ENCODE data around the gene HIVEP3. TPM values are rescaled to one million over a fixed set of nuclear protein-coding genes. Genes with fewer than 3 reads are reported as not detected.
"Not testable (repeated sequence)": the region's sequence is repeated elsewhere in the genome, so short reads cannot be mapped to it uniquely, and the experiment has no call there.

Gene HIVEP3
- total RNA-seq (2.8 TPM), polyA plus RNA-seq (3.1 TPM)

DNA sequence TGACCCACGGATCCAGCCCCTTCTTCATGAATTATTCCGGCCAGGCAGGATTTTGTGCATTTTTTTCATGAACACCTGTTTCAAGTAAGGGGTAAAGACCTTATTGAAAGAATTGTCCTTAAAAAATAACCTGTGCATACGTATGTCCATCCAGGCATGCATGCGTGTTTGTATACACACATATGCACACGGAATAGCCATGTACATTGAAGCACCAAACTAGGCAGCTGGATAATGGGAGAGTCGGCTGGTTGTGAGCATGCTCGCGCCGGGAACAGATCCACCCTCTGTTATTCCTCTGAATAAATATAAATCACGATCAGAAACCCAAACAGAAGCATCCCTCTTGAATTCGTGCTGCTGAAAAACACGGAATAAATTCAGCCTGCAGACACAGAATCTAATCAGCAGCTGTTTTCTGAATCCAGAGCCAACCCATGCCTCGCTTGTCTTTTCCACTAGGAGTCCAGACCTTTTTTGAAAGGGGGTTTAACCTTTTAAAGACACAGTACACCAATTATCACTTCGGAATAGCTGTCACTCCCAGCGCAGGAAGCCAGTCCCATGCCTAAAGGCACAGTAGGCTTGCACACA, at the start of gene HIVEP3:
HIVEP3 (minus strand) TSS at position 473 of the 594 bp plus-strand sequence.
- H3K36me3 ChIP-seq (ENCODE audit: insufficient read depth) = no peaks in the 10 kb centered on the region
- no peak within 1 kb of the TSS for H3K27ac ChIP-seq (ENCODE audit: low read depth)
- peak within 1 kb of the TSS; percentile 65 for H3K4me3 ChIP-seq (ENCODE audit: low read depth, low read length)
- H3K4me1 ChIP-seq (ENCODE audit: insufficient read depth) = peaks cover 2% of the 10 kb centered on the region
- WGBS = 15% methylated on average over 15 of the region's 15 CpGs
- DNase-seq (ENCODE audit: extremely low spot score) = no peak

DNA sequence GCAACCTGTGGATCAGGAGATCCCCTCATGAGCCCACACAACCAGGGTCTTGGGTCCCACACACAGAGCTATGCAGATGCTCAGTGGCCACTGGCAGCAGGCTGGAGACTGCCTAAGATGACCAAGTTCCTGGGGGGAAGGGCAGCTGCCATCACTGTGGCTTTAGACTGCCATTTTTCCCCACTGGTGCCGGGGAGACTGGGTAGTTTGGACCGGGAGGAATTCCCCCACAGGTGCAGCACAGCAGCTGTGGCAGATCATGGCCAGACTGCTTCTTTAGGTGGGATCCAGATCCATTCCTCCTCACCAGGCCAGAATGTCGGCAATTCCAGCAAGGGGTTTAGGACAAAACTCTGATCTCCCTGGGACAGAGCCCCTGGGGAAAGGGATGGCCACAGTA, 45.7 kb upstream of the HIVEP3 start:
- no peaks in the 10 kb centered on the region for H3K36me3 ChIP-seq (ENCODE audit: insufficient read depth)
- H3K4me1 ChIP-seq (ENCODE audit: insufficient read depth) = no peaks in the 10 kb centered on the region
- H3K4me3 ChIP-seq (ENCODE audit: low read depth, low read length) = no peak overlapping the region
- 90% methylated on average over 3 of the region's 3 CpGs for WGBS
- H3K27ac ChIP-seq (ENCODE audit: low read depth) = no peak overlapping the region
- DNase-seq (ENCODE audit: extremely low spot score) = no peak

DNA sequence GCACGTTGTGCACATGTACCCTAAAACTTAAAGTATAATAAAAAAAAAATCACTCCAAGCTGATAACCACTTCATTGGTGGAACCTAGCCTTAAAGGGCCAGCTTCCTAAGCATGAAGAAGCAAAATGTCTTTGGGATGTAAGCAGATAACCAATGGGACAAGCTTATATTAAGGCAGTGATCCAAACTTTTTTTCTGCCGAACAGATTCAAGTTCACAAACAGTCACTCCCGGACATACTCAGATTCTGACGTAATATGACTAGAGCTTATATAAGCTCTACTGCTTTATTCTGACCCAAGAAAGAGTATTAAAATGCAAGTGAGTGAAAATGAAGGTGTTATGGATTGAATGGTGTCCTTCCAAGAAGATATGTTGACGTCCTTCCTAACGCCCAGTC, 44.9 kb upstream of the HIVEP3 start:
- no peaks in the 10 kb centered on the region for H3K36me3 ChIP-seq (ENCODE audit: insufficient read depth)
- 60% methylated on average over 6 of the region's 6 CpGs for WGBS
- H3K27ac ChIP-seq (ENCODE audit: low read depth) = no peak overlapping the region
- no peak overlapping the region for H3K4me3 ChIP-seq (ENCODE audit: low read depth, low read length)
- H3K4me1 ChIP-seq (ENCODE audit: insufficient read depth) = no peaks in the 10 kb centered on the region
- DNase-seq (ENCODE audit: extremely low spot score) = no peak

DNA sequence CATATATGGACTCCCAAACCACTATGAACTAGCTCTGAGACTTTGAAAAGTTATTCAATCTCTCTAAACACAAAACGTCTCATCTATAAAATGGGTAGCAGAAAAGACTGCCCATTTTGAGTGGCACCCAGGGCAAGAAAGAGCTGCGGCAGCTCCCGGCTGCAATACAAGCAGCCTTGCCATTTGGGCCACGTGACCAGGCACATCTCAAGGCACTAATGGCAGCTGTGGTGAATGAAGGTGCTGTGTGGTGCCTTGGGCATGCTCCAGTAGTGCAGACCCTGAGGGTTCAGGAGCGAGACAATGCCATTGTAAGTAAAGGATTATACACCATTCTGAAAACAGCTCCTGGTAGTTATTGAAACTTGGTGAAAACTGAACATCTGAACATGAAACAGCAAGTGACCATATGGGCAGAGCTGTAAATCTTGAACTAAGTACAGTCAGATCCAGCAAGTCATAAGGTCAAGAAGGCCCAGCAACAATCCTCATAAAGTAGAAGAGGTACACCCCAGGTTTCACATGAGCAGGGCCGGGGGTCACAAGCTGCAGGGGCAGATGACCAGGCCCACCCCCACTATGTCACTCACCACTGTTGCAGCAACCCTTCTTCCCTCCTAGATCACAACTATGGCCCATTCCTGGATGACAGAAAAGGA, 39.4 kb upstream of the HIVEP3 start:
- no peak for DNase-seq (ENCODE audit: extremely low spot score)
- 88% methylated on average over 6 of the region's 6 CpGs for WGBS

DNA sequence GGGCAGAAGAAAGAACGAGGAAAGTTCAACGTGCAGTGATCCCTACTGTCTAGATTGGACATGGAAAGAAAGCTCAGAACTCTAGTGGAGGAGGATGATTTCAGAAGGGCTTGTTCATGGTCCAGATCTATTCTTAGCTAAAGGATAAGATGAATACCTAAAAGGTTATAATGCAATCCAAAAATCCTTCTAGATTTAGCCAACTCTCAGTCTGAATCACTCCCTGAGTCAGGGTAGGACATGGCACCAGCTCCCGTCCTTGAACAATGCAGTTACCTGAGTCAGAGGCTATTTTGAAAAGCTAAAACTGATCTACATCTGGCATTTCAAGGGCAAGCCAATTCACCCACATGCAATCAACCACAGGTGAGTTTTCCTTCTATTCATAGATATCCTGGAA, 38.8 kb upstream of the HIVEP3 start:
- DNase-seq (ENCODE audit: extremely low spot score) = no peak
- no peaks in the 10 kb centered on the region for H3K36me3 ChIP-seq (ENCODE audit: insufficient read depth)
- WGBS = 82% methylated on average over 3 of the region's 3 CpGs
- no peaks in the 10 kb centered on the region for H3K4me1 ChIP-seq (ENCODE audit: insufficient read depth)
- H3K27ac ChIP-seq (ENCODE audit: low read depth) = no peak overlapping the region
- no peak overlapping the region for H3K4me3 ChIP-seq (ENCODE audit: low read depth, low read length)

More for the DNA sequence above, 39.4 kb upstream of the HIVEP3 start:
- no peaks in the 10 kb centered on the region for H3K4me1 ChIP-seq (ENCODE audit: insufficient read depth)
- H3K4me3 ChIP-seq (ENCODE audit: low read depth, low read length) = no peak overlapping the region
- H3K36me3 ChIP-seq (ENCODE audit: insufficient read depth) = no peaks in the 10 kb centered on the region
- H3K27ac ChIP-seq (ENCODE audit: low read depth) = no peak overlapping the region

DNA sequence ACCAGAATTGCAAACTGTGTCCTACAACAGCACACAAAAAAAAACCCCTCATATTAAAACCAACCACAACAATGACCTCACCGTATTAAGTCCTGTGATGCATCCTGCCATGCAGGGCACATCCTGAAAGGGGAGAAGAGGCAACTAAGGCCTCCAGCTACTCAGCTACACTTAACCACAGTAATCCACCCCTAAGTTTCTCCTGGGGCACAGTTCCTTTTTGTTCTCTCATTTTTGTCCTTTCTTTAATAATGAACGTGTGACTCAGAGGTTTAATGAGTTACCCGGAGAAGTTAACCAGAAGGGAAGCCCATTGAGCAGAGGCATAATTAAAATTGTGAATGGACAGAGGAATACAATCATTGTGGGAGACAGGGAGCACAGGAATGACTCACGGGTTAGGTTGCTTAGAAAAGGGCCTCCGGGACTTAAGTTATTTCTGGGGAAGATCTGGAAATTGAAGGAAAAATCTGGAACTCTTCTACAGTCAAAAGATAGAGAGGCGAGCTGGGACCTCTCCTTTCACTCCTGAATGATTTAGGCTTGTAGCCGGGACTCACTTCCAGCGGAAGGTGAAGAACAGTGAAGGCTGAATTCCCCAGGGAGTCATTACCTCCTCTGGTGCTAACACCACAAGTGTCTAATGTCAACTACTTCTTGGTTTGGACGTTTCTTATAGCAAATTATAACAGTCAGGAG, 36.9 kb upstream of the HIVEP3 start:
- DNase-seq (ENCODE audit: extremely low spot score) = no peak
- Histone ChIP-seq H3K4me3 (ENCODE audit: low read depth, low read length) (no peak overlapping the region), H3K36me3 (ENCODE audit: insufficient read depth) (no peaks in the 10 kb centered on the region), H3K27ac (ENCODE audit: low read depth) (no peak overlapping the region), H3K4me1 (ENCODE audit: insufficient read depth) (no peaks in the 10 kb centered on the region)
- 71% methylated on average over 9 of the region's 9 CpGs for WGBS

DNA sequence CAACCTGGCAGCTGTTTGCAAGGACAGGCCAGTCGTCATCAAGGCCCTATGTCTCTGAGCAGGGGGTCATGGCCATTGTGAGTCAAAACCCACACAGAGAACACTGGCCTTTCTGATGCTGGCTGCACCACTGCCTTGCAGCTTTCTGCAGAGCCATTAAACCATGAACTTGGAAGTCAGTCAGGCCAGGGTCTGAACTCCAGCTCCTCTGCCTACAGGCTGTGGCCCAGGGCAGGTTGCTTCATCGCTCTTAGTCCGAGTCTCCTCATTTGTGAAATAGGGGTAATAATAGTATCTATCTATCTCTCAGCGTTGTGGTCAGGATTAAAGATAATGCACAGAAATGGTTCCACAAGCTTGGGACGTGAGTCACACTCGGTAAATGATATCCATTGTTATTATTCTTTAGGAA, 35.8 kb upstream of the HIVEP3 start:
- no peaks in the 10 kb centered on the region for H3K36me3 ChIP-seq (ENCODE audit: insufficient read depth)
- WGBS = 83% methylated on average over 6 of the region's 6 CpGs
- H3K27ac ChIP-seq (ENCODE audit: low read depth) = no peak overlapping the region
- no peaks in the 10 kb centered on the region for H3K4me1 ChIP-seq (ENCODE audit: insufficient read depth)
- no peak for DNase-seq (ENCODE audit: extremely low spot score)
- H3K4me3 ChIP-seq (ENCODE audit: low read depth, low read length) = no peak overlapping the region

DNA sequence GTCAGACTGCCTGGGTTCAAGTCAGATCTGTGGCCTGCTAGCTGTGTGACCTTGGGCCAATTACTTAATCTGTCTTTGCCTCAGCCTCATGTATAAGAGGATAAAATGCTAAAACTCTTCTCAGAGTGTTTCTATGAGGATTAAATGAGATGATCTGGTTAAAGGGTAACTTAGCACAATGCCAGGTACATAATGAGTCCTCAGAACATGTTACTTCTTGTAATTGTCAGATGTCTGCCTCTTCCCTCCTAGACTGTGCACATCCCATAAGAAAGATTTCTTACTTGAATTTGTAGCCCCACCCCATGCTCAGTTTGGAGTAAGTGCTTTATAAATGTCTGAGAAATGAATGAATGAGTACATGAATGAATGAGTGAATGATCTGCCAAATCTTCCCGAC, 34.6 kb upstream of the HIVEP3 start:
- no peak for DNase-seq (ENCODE audit: extremely low spot score)
- WGBS = 91% methylated on average over 1 of the region's 1 CpG
- H3K4me3 ChIP-seq (ENCODE audit: low read depth, low read length) = no peak overlapping the region
- no peak overlapping the region for H3K27ac ChIP-seq (ENCODE audit: low read depth)
- H3K36me3 ChIP-seq (ENCODE audit: insufficient read depth) = no peaks in the 10 kb centered on the region
- H3K4me1 ChIP-seq (ENCODE audit: insufficient read depth) = no peaks in the 10 kb centered on the region

DNA sequence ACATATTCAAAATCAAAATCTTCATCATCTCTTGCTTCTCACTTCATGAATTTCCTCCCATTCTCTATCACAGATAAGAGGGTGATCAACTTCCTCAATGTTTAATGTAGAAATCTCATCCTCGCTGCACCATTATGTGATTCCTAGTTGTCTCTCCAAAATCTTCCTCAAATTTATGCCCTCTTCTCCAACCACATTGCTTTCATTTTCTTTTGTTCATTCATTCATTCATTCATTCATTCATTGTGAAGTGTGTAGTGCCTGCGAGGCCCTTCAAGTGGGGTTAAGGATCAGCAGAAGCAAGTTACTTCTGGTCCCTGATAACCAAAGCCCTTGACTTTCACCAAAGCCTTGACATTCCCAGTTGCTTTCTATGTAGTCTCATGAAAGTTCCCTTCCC, 33.5 kb upstream of the HIVEP3 start:
- no peaks in the 10 kb centered on the region for H3K4me1 ChIP-seq (ENCODE audit: insufficient read depth)
- 92% methylated on average over 2 of the region's 2 CpGs for WGBS
- no peak for DNase-seq (ENCODE audit: extremely low spot score)
- no peak overlapping the region for H3K27ac ChIP-seq (ENCODE audit: low read depth)
- H3K36me3 ChIP-seq (ENCODE audit: insufficient read depth) = no peaks in the 10 kb centered on the region
- no peak overlapping the region for H3K4me3 ChIP-seq (ENCODE audit: low read depth, low read length)

DNA sequence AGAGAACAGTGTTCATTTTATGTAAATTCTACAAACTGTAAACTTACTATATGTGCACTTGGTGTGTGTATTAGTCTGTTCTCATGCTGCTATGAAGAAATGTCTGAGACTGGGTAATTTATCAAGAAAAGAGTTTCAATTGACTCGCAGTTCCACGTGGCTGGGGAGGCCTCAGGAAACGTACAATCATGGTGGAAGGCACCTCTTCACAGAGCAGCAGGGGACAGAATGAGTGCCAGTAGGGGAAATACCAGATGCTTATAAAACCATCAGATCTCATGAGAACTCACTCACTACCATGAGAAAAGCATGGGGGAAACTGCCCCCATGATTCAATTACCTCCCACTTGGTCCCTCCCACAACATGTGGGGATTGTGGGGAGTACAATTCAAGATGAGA, 32.8 kb upstream of the HIVEP3 start:
- H3K4me1 ChIP-seq (ENCODE audit: insufficient read depth); H3K36me3 ChIP-seq (ENCODE audit: insufficient read depth); DNase-seq (ENCODE audit: extremely low spot score); H3K4me3 ChIP-seq (ENCODE audit: low read depth, low read length); H3K27ac ChIP-seq (ENCODE audit: low read depth): not testable (repeated sequence)
- 81% methylated on average over 3 of the region's 3 CpGs for WGBS

DNA sequence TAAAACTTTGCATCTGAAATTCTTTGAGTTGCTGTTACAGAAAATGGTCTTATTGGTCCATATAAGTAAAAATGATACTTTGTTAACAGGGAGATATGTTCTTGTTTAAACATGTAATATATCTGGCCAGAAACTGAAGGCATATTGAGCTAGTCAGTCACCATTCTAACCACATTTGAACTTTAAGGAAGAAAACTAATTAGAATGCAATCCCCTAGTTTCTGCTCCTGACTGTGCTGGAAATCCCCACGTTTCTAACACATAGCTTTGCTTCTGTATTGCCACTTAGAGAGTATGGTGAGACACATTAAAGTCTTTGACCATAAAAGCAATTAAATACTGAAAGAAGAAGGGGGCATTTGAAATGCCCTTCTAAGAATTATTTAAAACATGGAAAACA, 32.1 kb upstream of the HIVEP3 start:
- no peak overlapping the region for H3K27ac ChIP-seq (ENCODE audit: low read depth)
- no peak for DNase-seq (ENCODE audit: extremely low spot score)
- H3K36me3 ChIP-seq (ENCODE audit: insufficient read depth) = no peaks in the 10 kb centered on the region
- no peak overlapping the region for H3K4me3 ChIP-seq (ENCODE audit: low read depth, low read length)
- no peaks in the 10 kb centered on the region for H3K4me1 ChIP-seq (ENCODE audit: insufficient read depth)
- WGBS = 44% methylated on average over 1 of the region's 1 CpG

DNA sequence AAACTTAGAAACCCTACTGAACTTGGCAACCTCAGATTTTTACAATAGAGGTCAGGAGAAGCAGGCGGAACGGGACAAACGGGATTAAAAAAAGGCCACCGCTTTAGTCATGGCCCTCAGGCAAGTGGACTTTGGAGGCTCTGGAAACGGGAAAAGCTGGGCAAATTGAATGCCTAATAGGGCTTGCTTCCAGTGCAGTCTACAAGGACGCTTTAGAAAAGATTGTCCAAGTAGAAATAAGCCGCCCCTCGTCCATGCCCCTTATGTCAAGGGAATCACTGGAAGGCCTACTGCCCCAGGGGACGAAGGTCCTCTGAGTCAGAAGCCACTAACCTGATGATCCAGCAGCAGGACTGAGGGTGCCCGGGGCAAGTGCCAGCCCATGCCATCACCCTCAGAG, 27.2 kb upstream of the HIVEP3 start:
- DNase-seq (ENCODE audit: extremely low spot score) = not testable (repeated sequence)
- WGBS = 89% methylated on average over 10 of the region's 10 CpGs

DNA sequence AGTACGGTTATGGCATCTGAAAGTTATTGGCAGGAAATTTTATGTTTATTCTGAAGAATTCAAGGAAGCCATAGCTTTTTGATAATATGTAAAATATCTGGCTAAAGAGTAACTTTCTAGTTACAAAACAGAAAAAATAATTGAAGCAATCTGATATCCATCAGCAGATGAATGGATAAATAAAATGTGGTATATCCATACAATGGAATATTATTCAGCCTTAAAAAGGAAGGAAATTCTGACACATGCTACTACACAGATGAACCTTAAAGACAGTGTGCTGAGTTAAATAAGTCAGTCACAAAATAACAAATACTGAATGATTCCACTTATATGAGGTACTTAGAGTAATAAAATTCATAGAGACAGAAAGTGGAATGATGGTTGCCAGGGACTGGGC, 25.0 kb upstream of the HIVEP3 start:
- 91% methylated on average over 1 of the region's 1 CpG for WGBS
- no peak overlapping the region for H3K4me3 ChIP-seq (ENCODE audit: low read depth, low read length)
- H3K27ac ChIP-seq (ENCODE audit: low read depth) = no peak overlapping the region
- no peak for DNase-seq (ENCODE audit: extremely low spot score)
- no peaks in the 10 kb centered on the region for H3K4me1 ChIP-seq (ENCODE audit: insufficient read depth)
- H3K36me3 ChIP-seq (ENCODE audit: insufficient read depth) = no peaks in the 10 kb centered on the region

More for the DNA sequence above, 27.2 kb upstream of the HIVEP3 start:
- not testable (repeated sequence) for H3K4me1 ChIP-seq (ENCODE audit: insufficient read depth); H3K27ac ChIP-seq (ENCODE audit: low read depth); H3K4me3 ChIP-seq (ENCODE audit: low read depth, low read length); H3K36me3 ChIP-seq (ENCODE audit: insufficient read depth)

DNA sequence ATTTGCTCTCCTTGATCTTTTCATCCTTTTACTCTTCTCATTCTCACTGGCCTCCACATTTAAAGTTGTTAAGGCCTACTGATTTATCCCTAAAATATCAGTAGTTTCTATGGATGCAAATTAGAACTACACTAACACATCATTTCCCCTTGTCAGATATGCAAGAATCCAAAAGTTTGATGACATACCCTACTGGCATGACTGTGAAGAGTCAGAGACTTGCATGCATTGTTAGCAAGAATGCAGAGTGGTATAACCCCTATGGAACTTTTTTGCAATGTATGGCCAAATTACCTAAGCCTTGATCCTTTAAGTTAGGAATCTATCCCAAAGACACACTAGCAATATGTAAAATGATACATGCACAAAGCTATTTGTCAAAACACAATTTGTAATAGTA, 23.6 kb upstream of the HIVEP3 start:
- Histone ChIP-seq H3K27ac (ENCODE audit: low read depth) (no peak overlapping the region), H3K4me1 (ENCODE audit: insufficient read depth) (no peaks in the 10 kb centered on the region), H3K36me3 (ENCODE audit: insufficient read depth) (no peaks in the 10 kb centered on the region), H3K4me3 (ENCODE audit: low read depth, low read length) (no peak overlapping the region)
- DNase-seq (ENCODE audit: extremely low spot score) = no peak

Data from urinary bladder (tissue), 4 donors.